HEK293T (cell line): Measurements from ENCODE around the gene CHCHD1.

Source experiments
- CTCF ChIA-PET: fragments of 350-600 bp; formaldehyde crosslinking; extraction: SDS; loops from one replicate; lab custom pipeline; 2021; ENCODE audit warnings: antibody characterized with exemption, inconsistent platforms; lab: Yijun Ruan, JAX
- POLR2A ChIA-PET: fragments of 350-600 bp; formaldehyde crosslinking; extraction: SDS; loops from one replicate; lab custom pipeline; 2020; ENCODE audit warnings: antibody characterized with exemption, inconsistent platforms; lab: Yijun Ruan, JAX
- DNase-seq: peaks from one replicate; pipeline ENCODE4 v3.0.0; 2012; ENCODE audit warnings: mixed read lengths; ENCODE audit errors: extremely low spot score
- ARNT ChIP-seq: fragments of 450-650 bp; IDR thresholded peaks from 2 replicates; pipeline ENCODE4 v1.6.1; 2017; ENCODE audit warnings: mild to moderate bottlenecking
- BHLHE40 ChIP-seq: fragments of 450-650 bp; IDR thresholded peaks from 2 replicates; pipeline ENCODE4 v1.6.1; 2016; ENCODE audit warnings: mild to moderate bottlenecking, moderate library complexity, borderline replicate concordance
- CTBP1 ChIP-seq: fragments of 450-650 bp; IDR thresholded peaks from 2 replicates; pipeline ENCODE4 v1.6.1; 2016; ENCODE audit warnings: borderline replicate concordance
- ELF4 ChIP-seq: fragments of 450-650 bp; IDR thresholded peaks from 2 replicates; pipeline ENCODE4 v1.6.1; 2017; ENCODE audit warnings: antibody characterized with exemption
- FOXA1 ChIP-seq: fragments of 450-650 bp; IDR thresholded peaks from 2 replicates; pipeline ENCODE4 v1.6.1; 2016; ENCODE audit warnings: mild to moderate bottlenecking
- FOXK2 ChIP-seq: fragments of 450-650 bp; IDR thresholded peaks from 2 replicates; pipeline ENCODE4 v1.6.1; 2016; ENCODE audit warnings: mild to moderate bottlenecking
- FOXM1 ChIP-seq: fragments of 450-650 bp; IDR thresholded peaks from 2 replicates; pipeline ENCODE4 v1.6.1; 2017; ENCODE audit warnings: mild to moderate bottlenecking, borderline replicate concordance
- L3MBTL2 ChIP-seq: fragments of 450-650 bp; conservative IDR thresholded peaks from 2 replicates; pipeline ENCODE4 v1.6.1; 2016; ENCODE audit warnings: mild to moderate bottlenecking
- LEF1 ChIP-seq: fragments of 450-650 bp; IDR thresholded peaks from 2 replicates; pipeline ENCODE4 v1.6.1; 2017; ENCODE audit warnings: mild to moderate bottlenecking, borderline replicate concordance
- NFRKB ChIP-seq: fragments of 450-650 bp; IDR thresholded peaks from 2 replicates; pipeline ENCODE4 v1.6.1; 2016; ENCODE audit warnings: mild to moderate bottlenecking, moderate library complexity
- SP1 ChIP-seq: fragments of 450-650 bp; IDR thresholded peaks from 2 replicates; pipeline ENCODE4 v1.6.1; 2017
- SUZ12 ChIP-seq: fragments of 450-650 bp; IDR thresholded peaks from 2 replicates; pipeline ENCODE4 v1.6.1; 2016; ENCODE audit warnings: mild to moderate bottlenecking
- TARDBP ChIP-seq: fragments of 450-650 bp; IDR thresholded peaks from 2 replicates; pipeline ENCODE4 v1.6.1; 2016
- TF ChIP-seq, protein P1 (sequence below): fragments of 450-650 bp; IDR thresholded peaks from 2 replicates; pipeline ENCODE4 v1.6.1; 2016

Gene CHCHD1

DNA sequence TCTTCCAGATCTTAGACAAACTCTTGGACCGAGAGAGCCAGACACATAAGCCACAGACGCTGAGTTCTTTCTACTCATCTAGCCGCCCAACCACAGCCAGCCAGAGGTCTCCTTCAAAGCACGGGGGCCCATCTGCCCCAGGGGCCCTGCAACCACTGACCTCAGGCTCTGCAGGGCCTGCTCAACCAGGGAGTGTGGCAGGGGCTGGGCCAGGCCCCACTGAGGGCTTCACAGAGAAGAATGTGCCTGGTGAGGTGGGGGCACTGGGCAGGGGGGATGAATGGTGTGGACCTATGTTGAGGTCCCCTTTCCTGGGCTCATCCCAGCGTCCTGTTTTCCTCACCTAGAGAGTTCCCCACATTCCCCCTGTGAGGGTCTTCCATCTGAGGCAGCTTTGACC lies 14.9 kb downstream of the CHCHD1 start:
- ChIA-PET CTCF (no interaction called here), POLR2A (no interaction called here)
- no peak for TF ChIP-seq FOXM1
- no peak for TF ChIP-seq SP1
- TF ChIP-seq L3MBTL2 = no peak
- no peak for TF ChIP-seq LEF1
- TF ChIP-seq FOXK2 = no peak
- no peak for TF ChIP-seq ARNT
- DNase-seq = no peak

DNA sequence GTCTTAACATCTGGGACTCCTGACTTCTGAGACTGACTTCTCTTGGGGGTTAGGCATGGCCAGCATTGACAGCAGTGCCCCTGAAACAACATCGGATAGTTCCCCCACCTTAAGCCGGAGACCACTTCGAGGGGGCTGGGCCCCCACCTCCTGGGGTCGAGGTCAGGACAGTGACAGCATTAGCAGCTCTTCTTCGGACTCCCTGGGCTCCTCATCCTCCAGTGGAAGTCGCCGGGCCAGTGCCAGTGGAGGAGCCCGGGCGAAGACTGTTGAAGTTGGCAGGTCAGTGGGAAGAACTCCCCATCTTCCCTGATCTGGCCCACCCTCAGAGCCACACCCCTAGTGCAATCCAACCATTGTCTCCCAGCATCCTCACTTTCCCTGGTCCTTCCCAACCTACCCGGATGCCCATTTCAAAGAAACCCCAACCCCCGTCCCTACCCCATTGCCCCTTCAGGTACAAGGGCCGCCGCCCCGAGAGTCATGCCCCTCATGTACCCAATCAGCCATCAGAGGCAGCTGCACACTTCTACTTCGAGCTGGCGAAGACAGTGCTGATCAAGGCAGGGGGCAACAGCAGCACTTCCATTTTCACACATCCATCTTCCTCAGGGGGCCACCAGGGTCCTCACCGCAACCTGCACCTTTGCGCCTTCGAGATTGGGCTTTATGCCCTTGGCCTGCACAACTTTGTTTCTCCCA lies 15.6 kb downstream of the CHCHD1 start:
- CTCF ChIA-PET = no interaction called here
- TF ChIP-seq LEF1 (no peak), FOXK2 (no peak), CTBP1 (no peak), L3MBTL2 (no peak), NFRKB (no peak), ARNT (no peak), BHLHE40 (no peak), FOXA1 (no peak), TARDBP (no peak), FOXM1 (no peak)
- TF ChIP-seq, protein P1, sequence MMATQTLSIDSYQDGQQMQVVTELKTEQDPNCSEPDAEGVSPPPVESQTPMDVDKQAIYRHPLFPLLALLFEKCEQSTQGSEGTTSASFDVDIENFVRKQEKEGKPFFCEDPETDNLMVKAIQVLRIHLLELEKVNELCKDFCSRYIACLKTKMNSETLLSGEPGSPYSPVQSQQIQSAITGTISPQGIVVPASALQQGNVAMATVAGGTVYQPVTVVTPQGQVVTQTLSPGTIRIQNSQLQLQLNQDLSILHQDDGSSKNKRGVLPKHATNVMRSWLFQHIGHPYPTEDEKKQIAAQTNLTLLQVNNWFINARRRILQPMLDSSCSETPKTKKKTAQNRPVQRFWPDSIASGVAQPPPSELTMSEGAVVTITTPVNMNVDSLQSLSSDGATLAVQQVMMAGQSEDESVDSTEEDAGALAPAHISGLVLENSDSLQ = no peak
- no peak for DNase-seq
- POLR2A ChIA-PET = no interaction called here

DNA sequence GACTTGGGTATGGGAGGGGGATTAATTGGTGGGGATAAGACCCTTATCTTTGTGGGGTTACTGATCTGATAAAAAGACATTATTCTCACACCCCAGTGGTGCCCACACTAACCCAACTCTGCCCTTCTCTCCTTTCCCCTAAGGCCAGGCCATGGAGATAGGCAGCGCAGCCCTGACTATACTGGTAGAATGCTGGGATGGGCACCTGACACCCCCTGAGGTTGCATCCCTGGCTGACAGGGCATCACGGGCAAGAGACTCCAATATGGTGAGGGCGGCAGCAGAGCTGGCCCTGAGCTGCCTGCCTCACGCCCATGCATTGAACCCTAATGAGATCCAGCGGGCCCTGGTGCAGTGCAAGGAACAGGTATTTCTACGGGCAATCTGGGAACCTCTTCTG lies 16.2 kb downstream of the CHCHD1 start:
- TF ChIP-seq FOXA1 (no peak), CTBP1 (no peak), SUZ12 (no peak), ELF4 (no peak), FOXK2 (no peak), SP1 (no peak), L3MBTL2 (no peak)
- ChIA-PET POLR2A (interaction anchor here (1.7 kb wide), 1 partner anchor 12 kb away, joined by 5 read pairs; the partner anchor contains the start of gene ZSWIM8), CTCF (no interaction called here)
- DNase-seq = no peak

DNA sequence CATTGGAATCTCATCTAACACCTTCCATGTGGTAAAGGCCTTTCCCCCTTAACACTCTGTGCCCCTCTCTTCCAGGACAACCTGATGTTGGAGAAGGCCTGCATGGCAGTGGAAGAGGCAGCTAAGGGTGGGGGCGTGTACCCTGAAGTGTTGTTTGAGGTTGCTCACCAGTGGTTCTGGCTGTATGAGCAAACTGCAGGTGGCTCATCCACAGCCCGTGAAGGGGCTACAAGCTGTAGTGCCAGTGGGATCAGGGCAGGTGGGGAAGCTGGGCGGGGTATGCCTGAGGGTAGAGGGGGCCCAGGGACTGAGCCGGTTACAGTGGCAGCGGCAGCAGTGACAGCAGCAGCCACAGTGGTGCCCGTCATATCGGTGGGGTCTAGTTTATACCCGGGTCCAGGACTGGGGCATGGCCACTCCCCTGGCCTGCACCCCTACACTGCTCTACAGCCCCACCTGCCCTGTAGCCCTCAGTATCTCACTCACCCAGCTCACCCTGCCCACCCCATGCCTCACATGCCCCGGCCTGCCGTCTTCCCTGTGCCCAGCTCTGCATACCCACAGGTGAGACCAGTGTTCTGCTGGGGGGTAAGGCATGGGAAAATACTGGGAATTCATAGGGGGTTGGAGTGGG lies 17.2 kb downstream of the CHCHD1 start:
- CTCF ChIA-PET = no interaction called here
- no peak for DNase-seq
- POLR2A ChIA-PET = interaction anchor here (1.7 kb wide), 1 partner anchor 13 kb away, joined by 5 read pairs; the partner anchor contains the start of gene ZSWIM8
- TF ChIP-seq, protein P1 = no peak
- TF ChIP-seq ARNT (no peak), TARDBP (no peak), SUZ12 (no peak), SP1 (no peak), CTBP1 (no peak), NFRKB (no peak), FOXK2 (no peak)

DNA sequence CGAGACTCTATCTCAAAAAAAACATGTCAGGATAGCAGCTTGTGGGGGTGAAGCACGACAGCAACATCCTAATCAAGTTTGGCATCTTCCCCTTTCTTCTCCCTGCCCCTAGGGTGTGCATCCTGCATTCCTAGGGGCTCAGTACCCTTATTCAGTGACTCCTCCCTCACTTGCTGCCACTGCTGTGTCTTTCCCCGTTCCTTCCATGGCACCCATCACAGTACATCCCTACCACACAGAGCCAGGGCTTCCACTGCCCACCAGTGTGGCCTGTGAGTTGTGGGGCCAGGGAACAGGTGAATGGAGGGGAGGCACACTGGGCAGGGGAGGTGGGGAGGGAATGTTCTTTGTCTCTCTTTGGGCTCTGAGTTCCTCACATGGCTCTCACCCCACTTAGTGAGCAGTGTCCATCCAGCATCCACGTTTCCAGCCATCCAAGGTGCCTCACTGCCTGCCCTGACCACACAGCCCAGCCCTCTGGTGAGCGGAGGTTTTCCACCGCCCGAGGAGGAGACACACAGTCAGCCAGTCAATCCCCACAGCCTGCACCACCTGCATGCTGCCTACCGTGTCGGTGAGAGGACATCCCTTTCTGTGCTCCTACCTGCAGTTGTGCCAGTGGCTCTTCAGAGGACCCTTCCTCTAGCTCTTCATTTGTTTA lies 18.2 kb downstream of the CHCHD1 start:
- ChIA-PET CTCF (no interaction called here), POLR2A (interaction anchor here (1.7 kb wide), 1 partner anchor 14 kb away, joined by 5 read pairs; the partner anchor contains the start of gene ZSWIM8)
- DNase-seq = no peak
- TF ChIP-seq FOXA1 = no peak
- TF ChIP-seq ELF4 = no peak

DNA sequence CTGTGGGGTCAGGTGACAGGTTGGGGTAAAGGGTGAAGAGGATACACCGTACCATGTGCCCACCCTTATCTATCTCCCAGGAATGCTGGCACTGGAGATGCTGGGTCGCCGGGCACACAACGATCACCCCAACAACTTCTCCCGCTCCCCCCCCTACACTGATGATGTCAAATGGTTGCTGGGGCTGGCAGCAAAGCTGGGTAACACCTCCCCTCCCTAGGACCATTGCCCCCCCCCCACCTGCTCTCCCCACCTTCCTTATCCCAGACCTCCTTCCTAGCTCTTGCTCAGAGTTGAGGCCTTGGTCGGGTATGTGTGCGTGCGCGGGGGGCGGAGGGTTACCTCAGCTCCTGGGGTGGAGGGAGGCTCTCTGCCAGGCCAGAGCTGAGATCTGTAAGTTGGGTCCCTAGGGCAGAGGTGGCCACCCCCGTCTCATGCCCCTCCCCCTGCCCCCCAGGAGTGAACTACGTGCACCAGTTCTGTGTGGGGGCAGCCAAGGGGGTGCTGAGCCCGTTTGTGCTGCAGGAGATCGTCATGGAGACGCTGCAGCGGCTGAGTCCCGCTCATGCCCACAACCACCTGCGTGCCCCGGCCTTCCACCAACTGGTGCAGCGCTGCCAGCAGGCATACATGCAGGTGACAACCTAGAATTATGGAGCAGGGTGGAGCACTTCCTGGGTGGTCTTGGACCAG lies 18.9 kb downstream of the CHCHD1 start:
- TF ChIP-seq FOXA1 (no peak), LEF1 (no peak)
- ChIA-PET CTCF (no interaction called here), POLR2A (no interaction called here)
- no peak for DNase-seq

DNA sequence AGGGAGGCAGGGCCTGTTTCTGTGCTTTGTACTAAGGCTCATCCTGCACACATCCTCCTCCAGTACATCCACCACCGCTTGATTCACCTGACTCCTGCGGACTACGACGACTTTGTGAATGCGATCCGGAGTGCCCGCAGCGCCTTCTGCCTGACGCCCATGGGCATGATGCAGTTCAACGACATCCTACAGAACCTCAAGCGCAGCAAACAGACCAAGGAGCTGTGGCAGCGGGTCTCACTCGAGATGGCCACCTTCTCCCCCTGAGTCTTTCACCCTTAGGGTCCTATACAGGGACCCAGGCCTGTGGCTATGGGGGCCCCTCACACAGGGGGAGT lies 19.4 kb downstream of the CHCHD1 start:
- no peak for DNase-seq
- ChIA-PET CTCF (no interaction called here), POLR2A (no interaction called here)
- TF ChIP-seq FOXA1 (no peak), ELF4 (no peak)
